Esophagus muscularis mucosa (tissue), 4 donors: Measurements from ENCODE around the gene GRM5.

Experiments
- EP300 ChIP-seq: sonication (generic); formaldehyde crosslinking; IDR thresholded peaks from one replicate; pipeline ENCODE4 v1.6.1; 2017; ENCODE audit warnings: antibody characterized with exemption
- POLR2A ChIP-seq: fragments of 450-650 bp; IDR thresholded peaks from one replicate; pipeline ENCODE4 v1.6.1; 2017; ENCODE audit warnings: antibody characterized with exemption, moderate library complexity, mild to moderate bottlenecking, low read depth
- POLR2AphosphoS5 ChIP-seq, 2 donors: sonication (generic); formaldehyde crosslinking; IDR thresholded peaks; one replicate each; pipeline ENCODE4 v1.6.1; 2017; ENCODE audit warnings: antibody characterized with exemption in 2 of 2
- TF ChIP-seq, protein P1 (sequence below), 3 experiments: fragments of 200-600 bp in 2 of 3; fragments of 450-650 bp in 1 of 3; sonication (generic) in 2 of 3; IDR thresholded peaks; one replicate each; pipeline ENCODE4 v1.5.1; 2017 to 2019; ENCODE audit warnings: antibody characterized with exemption in 3 of 3, mild to moderate bottlenecking in 2 of 3, moderate library complexity in 1 of 3

DNA sequence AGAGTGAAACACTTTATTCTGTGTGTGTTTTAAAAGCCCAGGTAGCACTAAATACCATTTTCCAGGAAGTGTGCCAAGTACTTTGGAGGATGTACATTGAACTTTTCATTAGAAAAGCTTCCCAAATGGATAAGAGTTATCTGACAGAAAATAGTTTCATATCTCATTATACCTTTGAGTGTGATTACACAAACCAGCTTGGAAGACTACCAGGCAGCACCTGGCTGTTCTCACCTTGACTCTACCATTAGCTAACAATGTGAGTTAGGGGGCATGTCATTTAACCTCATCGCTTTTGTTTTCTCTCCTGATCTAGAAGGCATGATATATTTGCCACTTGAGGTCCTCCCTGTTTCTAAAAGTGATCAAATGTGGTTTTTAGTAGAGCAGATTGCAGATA, 50.2 kb downstream of the GRM5 start:
- TF ChIP-seq, protein P1, sequence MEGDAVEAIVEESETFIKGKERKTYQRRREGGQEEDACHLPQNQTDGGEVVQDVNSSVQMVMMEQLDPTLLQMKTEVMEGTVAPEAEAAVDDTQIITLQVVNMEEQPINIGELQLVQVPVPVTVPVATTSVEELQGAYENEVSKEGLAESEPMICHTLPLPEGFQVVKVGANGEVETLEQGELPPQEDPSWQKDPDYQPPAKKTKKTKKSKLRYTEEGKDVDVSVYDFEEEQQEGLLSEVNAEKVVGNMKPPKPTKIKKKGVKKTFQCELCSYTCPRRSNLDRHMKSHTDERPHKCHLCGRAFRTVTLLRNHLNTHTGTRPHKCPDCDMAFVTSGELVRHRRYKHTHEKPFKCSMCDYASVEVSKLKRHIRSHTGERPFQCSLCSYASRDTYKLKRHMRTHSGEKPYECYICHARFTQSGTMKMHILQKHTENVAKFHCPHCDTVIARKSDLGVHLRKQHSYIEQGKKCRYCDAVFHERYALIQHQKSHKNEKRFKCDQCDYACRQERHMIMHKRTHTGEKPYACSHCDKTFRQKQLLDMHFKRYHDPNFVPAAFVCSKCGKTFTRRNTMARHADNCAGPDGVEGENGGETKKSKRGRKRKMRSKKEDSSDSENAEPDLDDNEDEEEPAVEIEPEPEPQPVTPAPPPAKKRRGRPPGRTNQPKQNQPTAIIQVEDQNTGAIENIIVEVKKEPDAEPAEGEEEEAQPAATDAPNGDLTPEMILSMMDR (IDR thresholded peaks at IDR 0.05), result no peak
- TF ChIP-seq EP300 (no peak), POLR2AphosphoS5 (IDR thresholded peaks at IDR 0.05) (no peak), POLR2A (no peak)
